K562 treated with DMSO at 1 percent for 4 hours (cell line): ENCODE measurements around the gene CASP12. TPM values are rescaled to one million over a fixed set of nuclear protein-coding genes. Genes with fewer than 3 reads are reported as not detected.

Experiments
- total RNA-seq: library from RNA; unstranded; fragments of 300-600 nt; gene quantifications from 2 replicates; pipeline ENCODE4 v1.2.3, GENCODE V29; 2022; ENCODE audit not compliant: insufficient read depth

The CASP12 gene
- not detected in 2 replicates for total RNA-seq

DNA sequence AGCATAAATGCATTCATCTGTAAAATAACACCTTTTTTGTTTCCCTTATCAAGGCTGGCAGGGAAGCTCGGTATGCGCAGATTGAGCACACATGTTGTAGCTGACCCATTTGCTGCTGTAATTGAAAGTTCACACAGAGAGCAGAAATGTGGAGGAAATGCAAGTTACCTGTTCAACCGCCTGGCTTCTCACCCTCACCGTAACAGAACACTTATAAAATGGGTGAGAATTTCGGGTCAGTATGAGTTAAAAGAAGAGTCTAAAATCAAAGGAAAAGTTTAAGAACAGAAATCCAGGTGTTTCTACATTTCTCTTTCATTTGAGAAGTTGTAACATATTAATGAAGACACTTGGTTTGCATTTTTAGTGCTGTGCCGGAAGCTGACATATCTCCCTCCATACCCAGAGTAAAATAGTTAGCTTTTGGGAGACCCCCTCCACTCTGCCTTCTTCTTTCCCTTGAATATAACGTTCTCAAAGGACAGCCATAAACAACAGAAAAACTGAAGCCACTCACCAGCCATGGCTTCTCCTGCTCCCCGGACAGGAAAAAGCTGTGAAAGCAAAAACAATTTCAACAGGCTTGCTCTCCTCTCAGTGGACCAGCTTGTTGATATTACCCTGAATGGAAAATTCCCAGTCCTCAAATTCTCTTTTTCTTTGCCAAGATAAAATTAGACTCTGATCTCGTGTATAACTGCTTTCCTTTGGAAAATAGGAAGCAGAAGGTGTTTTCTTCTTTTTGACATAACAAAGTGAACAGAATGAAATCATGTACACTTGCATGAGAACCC, at the start of gene CASP12:
Gene CASP12, minus strand, starts transcription at position 570 of the 794 bp plus-strand sequence.

Other genes with a start within 250 kb of the CASP12 start
- 1.5 and 1.7 TPM in 2 replicates for gene CASP4, start 70.1 kb upstream of the CASP12 start, total RNA-seq
- not detected in 2 replicates for gene CASP5, start 124.7 kb upstream of the CASP12 start, total RNA-seq
- gene CASP1, start 136.7 kb upstream of the CASP12 start, total RNA-seq, result not detected in 2 replicates
- gene CARD16, start 146.9 kb upstream of the CASP12 start, total RNA-seq, result not detected in 2 replicates
- 0.92 and 1.1 TPM in 2 replicates for gene CARD18, start 241.3 kb upstream of the CASP12 start, total RNA-seq